GM19025 (cell line): Measurements from ENCODE around the gene DOCK1.
"Not testable (repeated sequence)": the region's sequence is repeated elsewhere in the genome, so short reads cannot be mapped to it uniquely, and the experiment has no call there.

ENCODE experiments used
- ATAC-seq: cut with Tn5 transposase; IDR thresholded peaks from one replicate; pipeline ENCODE4 v1.9.1; 2021; ENCODE audit warnings: mild to moderate bottlenecking, low read depth, moderate library complexity; ENCODE audit not compliant: unreplicated experiment

The DOCK1 gene

DNA sequence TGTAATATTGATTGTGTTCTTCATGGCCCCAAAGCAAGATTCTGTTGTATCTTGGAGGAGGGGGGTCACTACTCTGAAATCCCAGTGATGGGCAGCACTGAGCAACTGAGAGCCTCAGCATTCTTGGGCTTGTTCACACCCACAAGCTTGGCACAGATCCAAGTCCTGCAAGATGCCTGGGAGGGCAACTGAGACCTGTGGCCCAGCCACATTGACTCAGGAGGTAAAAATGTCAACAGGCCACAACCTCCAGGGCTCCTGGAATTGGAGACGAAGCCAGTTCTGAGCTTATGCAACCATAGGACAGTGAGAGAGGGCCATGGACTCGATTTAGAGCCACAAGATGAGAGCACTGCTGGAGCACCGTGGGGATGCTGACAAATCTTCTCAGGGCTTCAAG is 3.1 kb upstream of the DOCK1 start:
- no peak for ATAC-seq

DNA sequence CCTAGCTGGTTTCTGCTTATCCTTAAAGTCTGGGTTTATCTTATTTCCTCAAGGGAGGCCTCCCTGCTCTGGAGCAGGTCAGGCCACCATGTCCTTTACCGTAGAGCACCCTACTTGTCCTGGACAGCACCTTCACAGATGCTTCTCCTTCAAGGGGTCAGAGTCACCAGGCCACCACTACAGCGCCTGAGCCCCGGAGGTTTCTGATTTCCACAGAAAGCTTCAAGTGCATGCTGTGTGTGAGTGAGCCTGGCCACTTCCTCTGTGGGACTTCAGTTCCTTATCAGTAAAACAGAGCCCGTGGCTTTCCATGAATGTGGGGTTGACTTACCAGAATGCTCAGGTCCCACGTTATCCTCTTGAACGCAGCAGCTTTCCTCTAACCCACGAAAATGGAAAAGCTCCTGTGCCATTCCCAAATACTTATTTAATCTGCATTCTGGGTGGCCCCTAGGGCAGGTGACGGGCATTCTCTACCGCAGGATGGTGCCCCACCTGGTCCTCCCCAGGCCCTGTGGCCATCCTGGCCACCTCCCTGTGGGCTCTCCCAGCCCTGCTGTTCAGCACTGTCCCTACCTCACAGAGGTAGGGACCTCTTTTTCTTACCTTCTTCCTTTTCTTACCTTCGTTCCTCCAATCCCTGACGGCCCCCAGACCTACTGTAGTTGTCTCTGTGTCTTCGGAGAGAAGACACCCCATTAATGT is 1.4 kb upstream of the DOCK1 start:
- ATAC-seq: no peak

DNA sequence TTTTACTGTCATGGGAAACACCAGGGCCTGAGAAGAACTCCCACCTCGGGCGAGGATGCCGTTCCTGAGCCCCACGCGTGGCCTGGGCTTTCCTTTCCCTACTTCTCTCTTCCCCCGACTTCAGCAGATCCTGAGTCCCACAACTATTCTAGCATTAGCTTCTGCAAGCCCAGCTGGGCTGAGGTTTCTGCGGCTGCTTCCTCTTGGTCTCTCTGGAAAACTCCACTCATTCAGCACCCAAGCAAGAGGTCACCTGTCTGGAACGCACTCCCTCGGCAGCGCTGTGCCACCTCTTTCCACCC is 761 bp upstream of the DOCK1 start:
- ATAC-seq: no peak

DNA sequence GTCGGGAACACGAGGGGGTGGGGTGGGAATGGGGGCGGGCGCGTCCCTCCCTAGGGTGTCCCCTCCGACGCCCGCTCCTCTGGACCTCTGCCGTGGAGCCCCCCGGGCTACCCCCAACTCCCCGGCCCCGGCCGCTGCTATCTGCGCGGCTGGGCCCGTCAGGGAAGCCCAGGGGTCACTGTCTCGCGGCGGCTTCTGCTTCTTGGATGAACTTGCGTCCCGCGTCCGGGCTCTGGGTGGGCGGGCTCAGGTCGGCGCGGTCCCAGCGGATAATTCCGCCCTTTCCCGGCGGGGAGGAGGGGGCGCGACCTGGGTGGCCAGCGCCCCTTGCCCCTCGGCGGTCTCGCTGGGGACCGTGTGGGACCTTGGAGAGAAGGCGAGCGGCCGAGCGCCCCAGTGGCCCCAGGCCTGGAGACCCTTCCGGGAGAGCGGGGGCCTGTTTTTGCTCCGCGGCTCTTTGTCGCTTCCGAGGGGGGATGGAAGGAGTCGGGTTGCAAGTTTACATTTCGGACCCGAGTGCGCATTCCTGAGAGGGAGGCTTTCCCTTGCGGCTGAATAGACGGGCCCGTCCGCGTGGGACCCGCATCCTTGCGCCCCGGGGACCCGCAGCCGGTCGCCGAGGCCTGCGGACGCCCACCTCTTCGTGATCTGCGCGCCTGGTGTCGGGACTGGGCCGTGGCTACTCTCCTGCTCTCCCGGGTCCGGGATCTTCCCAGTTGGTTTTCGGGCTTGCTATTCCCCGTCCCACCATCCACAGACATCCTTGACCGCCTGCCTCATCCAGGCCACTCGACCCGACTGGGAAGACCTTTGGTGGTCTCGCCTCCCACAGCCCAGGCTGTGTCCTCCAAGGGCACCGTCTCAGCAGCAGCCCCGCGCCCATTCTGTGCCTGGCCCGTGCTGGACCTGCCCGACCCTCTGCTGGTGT is 812 bp downstream of the DOCK1 start:
- ATAC-seq: no peak

DNA sequence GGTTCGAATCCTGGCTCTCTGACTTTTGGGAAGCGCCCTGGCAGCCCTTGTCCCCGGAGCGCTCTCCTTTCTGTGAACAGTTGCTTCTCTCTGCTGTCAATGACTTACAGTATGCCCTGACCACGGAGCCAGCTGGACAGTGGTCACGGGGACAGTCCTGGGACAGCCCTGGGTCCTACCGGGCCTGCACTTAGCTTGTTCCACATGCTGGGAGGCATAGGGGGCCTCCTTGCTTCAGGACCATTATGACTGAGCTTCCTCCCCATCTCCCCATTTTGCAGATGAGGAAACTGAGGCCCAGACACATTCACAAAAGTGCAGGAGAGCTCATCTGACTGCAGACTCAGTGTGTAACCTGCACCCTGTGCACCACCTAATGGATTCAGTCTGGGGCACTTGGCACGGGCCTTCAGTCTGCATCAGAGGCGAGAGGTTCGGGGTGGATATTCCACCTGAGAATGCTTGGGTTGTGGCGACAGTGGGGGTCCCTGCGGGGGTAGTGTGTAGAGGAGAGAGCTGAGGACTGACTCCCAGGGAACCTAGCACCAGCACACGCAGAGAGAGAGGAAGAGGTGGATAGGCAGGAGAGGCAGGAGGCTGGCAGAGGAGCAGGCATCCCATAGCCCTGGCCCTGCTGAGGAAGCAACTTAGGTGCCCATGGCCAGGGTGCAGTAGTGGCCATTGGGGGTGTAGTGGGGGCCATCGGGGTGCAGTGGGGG is 1.6 kb downstream of the DOCK1 start:
- no peak for ATAC-seq

DNA sequence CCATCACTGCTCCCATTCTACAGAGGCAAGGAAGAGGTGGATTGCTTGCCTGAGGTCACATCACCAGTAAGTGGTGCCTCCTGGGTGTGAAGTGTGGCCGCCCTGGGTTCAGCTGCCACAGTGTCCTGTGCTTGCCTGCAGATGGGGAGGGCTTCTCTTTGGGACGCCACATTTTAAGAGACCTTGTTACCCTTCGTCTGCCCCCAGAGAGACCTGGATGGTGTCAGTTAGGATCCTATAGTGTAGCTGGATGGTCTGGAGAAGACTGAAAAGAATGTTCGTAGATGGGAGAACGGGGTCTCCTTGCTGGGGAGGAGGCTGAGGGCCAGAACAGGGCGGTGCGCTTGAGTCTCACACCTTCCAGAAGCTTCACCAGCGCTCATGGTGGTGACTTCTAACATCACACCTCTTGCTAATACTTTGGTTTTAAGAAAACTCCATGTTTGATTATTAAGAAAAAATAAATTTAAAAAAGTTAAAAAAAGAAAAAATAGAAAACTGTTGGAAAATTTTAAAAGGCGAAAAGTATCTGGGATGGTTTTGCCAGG is 2.3 kb downstream of the DOCK1 start:
- ATAC-seq: no peak

DNA sequence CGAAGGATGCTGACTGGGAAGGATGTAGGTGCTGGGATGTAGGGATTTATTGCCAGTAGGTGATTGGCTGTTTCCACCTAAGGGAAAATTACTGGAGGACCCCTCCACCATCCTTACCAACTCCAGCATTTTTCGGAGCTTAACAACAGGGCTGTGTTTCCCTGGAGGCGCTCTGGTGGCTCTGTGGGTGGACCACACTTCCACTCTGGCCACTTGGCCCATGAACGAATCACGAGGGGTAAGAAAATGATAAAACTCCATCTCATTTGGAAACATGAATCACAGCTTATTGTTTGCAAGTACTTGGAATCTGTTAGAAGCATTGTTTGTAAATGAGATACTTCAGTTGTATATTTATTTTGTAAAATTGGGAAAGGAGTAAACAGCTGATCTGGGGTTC is 3.0 kb downstream of the DOCK1 start:
- ATAC-seq: no peak

DNA sequence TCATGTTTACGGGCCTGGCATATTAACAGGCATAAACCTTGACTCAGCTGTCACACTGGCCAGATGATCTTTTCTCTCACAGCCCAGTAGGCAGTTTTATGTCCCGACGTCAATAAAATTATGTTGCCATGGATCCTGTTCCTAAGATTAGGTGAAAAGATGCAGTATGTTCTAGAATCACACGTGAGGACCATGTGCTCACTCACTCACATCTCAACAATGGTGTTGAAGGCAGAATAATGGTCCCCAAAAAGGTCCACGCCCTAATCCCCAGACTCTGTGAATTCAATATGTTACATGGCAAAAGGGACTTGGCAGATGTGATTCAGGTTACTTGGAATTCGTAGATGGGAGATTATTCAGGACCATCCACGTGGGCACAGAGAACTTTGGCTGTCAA is 3.5 kb downstream of the DOCK1 start:
- no peak for ATAC-seq

DNA sequence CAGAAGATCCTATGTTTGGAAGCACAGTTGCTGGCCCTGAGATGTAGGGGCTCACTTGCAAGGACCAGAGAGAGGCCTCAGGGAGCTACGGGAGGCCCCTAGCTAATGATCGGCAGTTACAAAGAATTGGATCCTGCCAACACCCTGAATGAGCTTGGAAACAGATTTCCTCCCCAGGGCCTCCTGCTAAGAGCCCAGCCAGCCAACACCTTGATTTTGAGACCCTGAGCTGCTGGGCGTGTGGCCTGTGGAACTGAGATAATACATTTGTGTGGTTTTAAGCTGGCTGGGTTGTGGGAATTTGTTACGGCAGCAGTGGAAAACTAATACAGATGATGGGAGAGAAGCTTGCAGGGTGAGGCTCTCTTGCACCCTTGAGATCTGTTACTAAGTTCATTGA is 3.9 kb downstream of the DOCK1 start:
- ATAC-seq: no peak

DNA sequence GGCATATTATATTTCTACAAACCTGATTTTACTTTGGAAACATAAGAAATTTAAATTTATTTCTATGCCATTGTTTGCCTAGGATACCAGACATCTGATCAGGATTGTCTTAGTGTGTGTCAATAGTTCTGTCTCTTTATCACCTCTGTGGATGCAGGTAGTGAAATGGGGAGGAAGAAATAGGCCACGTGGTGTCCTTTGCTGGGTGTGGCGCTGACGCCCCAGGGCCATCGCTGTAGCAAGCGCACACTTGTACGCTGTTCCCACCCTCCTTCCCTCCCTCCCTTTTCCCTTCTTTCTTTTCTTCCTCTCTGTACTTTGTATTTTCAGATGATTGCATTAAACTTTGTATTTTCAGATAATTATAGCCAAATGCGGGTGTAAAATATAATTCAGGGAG is 5.0 kb downstream of the DOCK1 start:
- no peak for ATAC-seq

DNA sequence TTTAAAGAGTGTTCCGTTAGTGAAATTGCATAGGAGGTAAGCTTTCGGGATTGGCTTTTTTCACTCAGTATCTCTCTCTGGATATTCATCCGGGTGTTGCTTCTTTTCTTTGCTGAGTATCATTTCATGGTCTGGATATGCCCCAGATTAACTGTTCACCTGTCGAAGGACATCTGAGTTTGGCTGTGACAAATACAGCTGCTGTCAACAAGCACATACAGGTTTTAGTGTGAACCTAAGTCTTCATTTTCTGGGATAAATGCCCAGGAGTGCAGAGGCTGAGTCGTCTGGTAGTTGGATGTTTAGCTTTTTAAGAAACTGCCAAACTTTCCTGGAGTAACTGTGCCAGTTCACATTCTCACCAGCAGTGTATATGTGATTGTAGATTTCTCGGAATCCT is 5.6 kb downstream of the DOCK1 start:
- no peak for ATAC-seq

DNA sequence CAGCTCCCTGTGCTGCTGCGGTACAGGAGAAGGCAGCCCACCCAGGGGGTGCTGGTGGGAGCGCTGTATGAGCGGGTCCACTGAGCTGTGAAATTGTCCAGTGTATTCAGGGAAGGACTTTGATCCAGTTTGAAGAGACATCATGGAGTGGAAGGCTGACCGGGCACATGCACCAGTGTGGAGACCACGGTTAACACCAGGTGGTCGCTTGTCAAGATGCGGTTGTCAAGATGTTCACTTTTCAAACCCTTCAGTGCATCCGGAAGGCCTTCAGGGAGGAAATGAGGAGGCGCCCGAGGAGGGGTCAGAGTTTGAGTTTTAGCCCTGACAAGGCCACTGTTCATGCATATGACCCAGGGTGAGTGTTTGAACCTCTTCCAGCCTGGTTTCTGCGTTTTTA is 6.1 kb downstream of the DOCK1 start:
- ATAC-seq: no peak

DNA sequence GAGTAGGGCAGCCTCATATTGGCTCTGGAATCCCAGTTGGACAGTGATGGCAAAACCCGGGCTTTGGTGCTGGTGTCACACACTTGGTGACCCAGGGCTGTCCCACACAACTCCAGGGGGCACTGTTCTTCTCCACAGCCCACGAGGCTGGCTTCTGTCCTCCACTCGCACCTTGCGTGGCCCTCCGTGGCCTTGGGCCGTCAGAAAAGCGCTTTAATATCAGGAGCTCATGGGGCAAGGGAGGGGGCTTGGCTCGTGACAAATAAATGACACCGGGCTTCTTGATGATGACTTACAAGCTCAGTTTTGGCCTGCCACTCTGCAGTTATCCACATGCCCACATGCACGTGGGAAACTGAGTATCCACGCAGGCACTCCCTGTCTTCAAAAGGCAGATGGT is 8.1 kb downstream of the DOCK1 start:
- ATAC-seq: no peak

DNA sequence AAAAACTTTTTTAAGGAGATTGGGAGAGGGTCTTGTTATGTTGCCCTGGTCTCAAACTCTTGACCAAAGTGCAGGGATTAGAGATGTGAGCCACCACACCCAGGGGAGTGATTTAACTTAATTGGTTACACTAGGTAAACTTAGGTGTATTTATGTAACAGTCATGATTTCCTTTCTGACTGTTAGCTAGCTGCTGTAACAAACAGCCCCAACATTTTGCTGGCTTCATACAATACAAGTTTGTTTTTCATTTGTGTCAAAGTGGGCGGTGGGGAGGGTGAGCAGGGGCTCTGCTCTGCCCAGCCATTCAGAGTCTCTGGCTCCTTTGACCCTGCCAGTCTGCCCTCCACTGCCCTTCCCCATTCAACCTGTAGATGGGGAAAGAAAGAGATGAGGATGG is 9.3 kb downstream of the DOCK1 start:
- no peak for ATAC-seq

DNA sequence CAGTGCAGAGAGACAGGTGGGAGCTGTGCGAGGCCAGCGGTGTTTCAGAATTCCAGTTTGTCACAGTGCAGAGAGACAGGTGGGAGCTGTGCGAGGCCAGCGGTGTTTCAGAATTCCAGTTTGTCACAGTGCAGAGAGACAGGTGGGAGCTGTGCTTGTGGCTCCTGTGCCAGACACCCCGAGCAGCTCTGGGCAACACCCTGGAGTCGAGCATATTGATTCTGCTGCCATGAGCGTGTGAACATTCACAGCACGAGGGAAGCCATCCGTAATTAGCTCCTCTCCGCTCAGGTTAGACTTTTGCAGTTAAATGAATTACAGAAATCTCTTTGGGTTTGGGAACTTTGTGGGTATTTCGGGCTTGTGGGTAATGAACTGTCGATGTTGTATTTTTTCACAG is 11.7 kb downstream of the DOCK1 start:
- ATAC-seq: not testable (repeated sequence)

DNA sequence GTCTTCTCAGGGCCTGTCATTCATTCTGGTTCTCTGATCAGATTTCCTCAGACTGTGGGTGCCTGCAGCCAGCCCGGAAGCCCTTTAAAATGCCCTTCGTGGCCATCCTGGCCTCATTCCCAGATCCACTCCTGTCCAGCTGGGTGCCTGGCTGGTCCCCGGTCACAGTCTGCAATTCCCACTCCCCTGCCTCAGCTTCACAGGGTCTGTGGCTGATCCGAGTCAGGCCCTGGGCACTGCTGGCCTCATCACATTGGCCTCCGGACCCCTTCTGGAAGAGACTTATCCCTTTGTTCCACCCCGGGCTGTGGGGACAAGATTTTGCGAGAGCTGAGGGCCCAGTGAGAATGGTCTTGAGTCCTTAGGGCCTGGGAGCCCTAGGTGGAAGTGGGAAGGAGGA is 12.1 kb downstream of the DOCK1 start:
- ATAC-seq: no peak

DNA sequence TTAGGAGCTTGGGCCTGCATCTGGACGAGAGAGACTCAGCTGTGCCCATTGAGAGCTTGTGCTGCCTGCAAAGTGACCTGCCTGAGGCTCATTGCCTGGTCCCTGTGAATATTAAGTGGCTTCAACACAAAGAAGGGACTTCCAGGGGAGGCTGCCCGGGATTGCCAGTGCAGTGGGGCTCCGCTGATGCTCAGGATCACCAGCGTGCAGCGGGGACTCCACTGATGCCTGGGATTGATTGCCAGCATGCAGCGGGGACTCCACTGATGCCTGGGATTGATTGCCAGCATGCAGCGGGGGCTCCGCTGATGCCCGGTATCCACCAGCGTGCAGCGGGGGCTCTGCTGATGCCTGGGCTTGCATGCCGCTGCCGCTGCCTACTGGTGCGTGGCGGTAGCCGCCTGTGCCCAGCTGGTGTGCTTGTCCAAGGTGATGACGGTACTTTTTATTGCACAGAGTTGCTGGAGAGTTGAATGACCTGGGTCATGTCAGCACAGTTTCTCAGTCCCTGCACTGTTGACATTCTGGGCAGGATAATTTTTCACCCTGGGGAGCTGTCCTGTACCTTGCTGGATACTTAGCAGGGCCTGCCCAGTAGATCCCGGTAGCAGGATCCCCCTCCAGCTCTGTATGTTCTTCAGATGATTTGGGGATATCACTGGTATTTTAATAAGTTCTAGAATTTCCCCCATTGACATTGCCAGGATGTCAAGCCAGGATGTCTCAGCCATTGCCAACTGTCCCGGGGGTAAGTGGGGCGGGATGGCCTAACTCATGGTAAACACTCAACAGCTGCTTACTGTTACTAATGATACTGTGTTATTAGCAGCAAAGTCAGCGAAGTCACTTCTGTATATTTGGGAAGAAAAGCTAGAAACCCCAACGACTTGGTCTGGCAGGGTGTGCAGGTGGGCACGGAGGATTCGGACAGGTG is 13.0 kb downstream of the DOCK1 start:
- no peak for ATAC-seq

DNA sequence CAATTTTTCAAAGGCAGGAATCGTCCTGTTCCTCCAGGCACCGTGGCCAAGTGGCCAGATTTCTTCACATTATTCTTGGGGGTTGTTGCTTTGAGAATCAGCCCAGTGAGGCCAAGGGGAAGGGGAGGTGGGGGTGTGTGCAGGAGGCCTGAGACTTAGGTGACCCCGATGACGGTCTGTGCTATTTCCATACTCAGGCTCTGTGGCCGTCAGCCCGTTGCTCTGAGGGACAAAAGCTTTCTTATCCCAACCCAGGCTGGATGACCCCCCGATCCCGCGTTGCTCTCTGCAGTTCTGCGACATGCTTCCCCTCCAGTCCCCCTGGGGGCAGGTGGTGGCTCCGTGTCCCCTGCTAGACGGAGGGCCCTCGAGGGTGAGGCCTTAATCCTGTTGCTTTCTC is 14.2 kb downstream of the DOCK1 start:
- ATAC-seq: no peak

DNA sequence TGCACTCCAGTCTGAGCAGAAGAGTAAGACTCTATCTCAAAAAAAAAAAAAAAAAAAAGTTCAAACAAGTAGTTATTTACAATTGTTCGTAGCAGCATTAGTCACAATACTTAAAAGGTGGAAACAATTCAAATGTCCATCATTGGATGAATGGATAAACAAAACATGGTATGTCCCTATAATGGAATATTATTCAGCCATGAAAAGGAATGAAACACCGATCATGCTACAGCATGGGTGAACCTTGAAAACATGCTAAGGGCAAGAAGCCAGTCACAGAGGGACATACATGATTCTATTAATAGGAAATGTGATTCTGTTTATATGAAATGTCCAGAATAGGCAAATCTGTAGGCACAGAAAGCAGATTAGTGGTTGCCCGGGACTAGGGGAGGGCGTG is 15.9 kb downstream of the DOCK1 start:
- ATAC-seq: no peak

DNA sequence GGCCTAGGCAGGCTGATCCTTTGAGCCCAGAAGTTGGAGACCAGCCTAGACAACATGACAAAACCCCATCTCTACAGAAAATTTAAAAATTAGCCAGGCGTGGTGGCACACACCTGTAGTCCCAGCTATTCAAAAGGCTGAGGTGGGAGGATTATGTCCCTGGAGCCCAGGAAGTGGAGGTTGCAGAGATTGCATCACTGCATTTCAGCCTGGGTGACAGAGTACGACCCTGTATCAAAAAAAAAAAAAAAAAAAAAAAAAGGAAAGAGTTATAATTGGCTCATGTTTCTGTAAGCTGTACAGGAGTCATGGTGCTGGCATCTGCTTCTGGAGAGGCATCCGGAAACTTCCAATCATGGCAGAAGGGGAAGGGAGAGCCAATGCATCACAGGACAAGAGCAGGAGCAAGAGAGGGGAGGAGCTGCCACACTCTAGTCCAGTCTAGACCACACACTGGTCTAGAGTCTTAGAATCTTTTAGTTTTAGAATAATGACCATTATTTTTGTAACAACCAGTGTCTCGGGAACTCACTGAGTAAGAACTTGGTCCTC is 16.8 kb downstream of the DOCK1 start:
- ATAC-seq: no peak
